GM23248 (cell line): ENCODE measurements around the gene CNGB1. TPM values are rescaled to one million over a fixed set of nuclear protein-coding genes. Genes with fewer than 3 reads are reported as not detected.
"Not testable (repeated sequence)": the region's sequence is repeated elsewhere in the genome, so short reads cannot be mapped to it uniquely, and the experiment has no call there.

ENCODE experiments used
- DNase-seq: peaks from one replicate; pipeline ENCODE4 v3.0.0-alpha.2; 2015
- H2AFZ ChIP-seq: fragments of 200-600 bp; sonication (generic); 2 replicates; pipeline ENCODE4 v1.6.1; 2016; ENCODE audit warnings: antibody characterized with exemption
- H3F3A ChIP-seq: fragments of 200-600 bp; sonication (generic); 2 replicates; pipeline ENCODE4 v1.6.1; 2016; ENCODE audit warnings: mild to moderate bottlenecking, antibody characterized with exemption, mixed run types; ENCODE audit not compliant: insufficient read depth
- H3K27ac ChIP-seq: fragments of 200-600 bp; sonication (generic); 2 replicates; pipeline ENCODE4 v1.5.1; 2016; ENCODE audit warnings: mild to moderate bottlenecking
- H3K27me3 ChIP-seq: fragments of 200-600 bp; sonication (generic); replicated peaks from 2 replicates; pipeline ENCODE4 v1.6.1; 2016; ENCODE audit warnings: mild to moderate bottlenecking; ENCODE audit not compliant: insufficient read depth
- H3K36me3 ChIP-seq: fragments of 200-600 bp; sonication (generic); 2 replicates; pipeline ENCODE4 v1.6.1; 2016; ENCODE audit warnings: low read depth, mild to moderate bottlenecking
- H3K4me1 ChIP-seq: fragments of 200-600 bp; sonication (generic); 2 replicates; pipeline ENCODE4 v1.6.1; 2016; ENCODE audit warnings: mild to moderate bottlenecking; ENCODE audit not compliant: insufficient read depth
- H3K4me2 ChIP-seq: fragments of 200-600 bp; sonication (generic); one replicate; pipeline ENCODE4 v1.6.1; 2016; ENCODE audit warnings: mild to moderate bottlenecking; ENCODE audit not compliant: unreplicated experiment
- H3K4me3 ChIP-seq: fragments of 200-600 bp; sonication (generic); 2 replicates; pipeline ENCODE4 v1.5.1; 2016; ENCODE audit warnings: mild to moderate bottlenecking
- H3K79me2 ChIP-seq: fragments of 200-600 bp; sonication (generic); 2 replicates; pipeline ENCODE4 v1.6.1; 2016; ENCODE audit warnings: mild to moderate bottlenecking; ENCODE audit not compliant: insufficient read depth
- H3K9ac ChIP-seq: fragments of 200-600 bp; sonication (generic); 2 replicates; pipeline ENCODE4 v1.6.1; 2016; ENCODE audit warnings: mild to moderate bottlenecking
- H3K9me2 ChIP-seq: fragments of 200-600 bp; sonication (generic); 2 replicates; pipeline ENCODE4 v1.6.1; 2016; ENCODE audit warnings: mixed run types, mild to moderate bottlenecking, moderate library complexity; ENCODE audit not compliant: insufficient read depth
- H3K9me3 ChIP-seq: fragments of 200-600 bp; sonication (generic); one replicate; pipeline ENCODE4 v1.6.1; 2017; ENCODE audit warnings: low read depth
- H4K20me1 ChIP-seq: fragments of 200-600 bp; sonication (generic); 2 replicates; pipeline ENCODE4 v1.6.0; 2016; ENCODE audit not compliant: insufficient read depth
- EZH2 ChIP-seq: fragments of 200-600 bp; sonication (generic); IDR thresholded peaks from 2 replicates; pipeline ENCODE4 v1.6.1; 2018; ENCODE audit warnings: antibody characterized with exemption, mild to moderate bottlenecking; ENCODE audit not compliant: insufficient read depth, poor library complexity, severe bottlenecking
- EZH2phosphoT487 ChIP-seq: fragments of 200-600 bp; sonication (generic); IDR thresholded peaks from 2 replicates; pipeline ENCODE4 v1.6.1; 2018; ENCODE audit warnings: antibody characterized with exemption, moderate library complexity, mild to moderate bottlenecking, low read depth; ENCODE audit not compliant: insufficient read depth
- WGBS, 2 experiments: methylation state at CpG; one replicate each; pipeline ENCODE4 v1.1.6; 2015 to 2017; ENCODE audit warnings: low lambda C conversion rate in 2 of 2, low coverage in 1 of 2; ENCODE audit errors: missing lambda C conversion rate in 2 of 2; 5-methylcytosine and 5-hydroxymethylcytosine counted together
- in situ Hi-C: fragments of 300-500 bp; cut with MboI; formaldehyde crosslinking; loops from 2 replicates; pipeline ENCODE4 v1.15.0; 2020
- polyA plus RNA-seq: library from polyadenylated mRNA; unstranded; fragments of >200 nt; fragmentation: Nextera tagmentation; extraction: Ambion mirVana; gene quantifications from 2 replicates; pipeline ENCODE4 v1.2.1, GENCODE V29; 2016
- total RNA-seq: library from RNA; depleted of rRNA; stranded (reverse); fragments of >200 nt; shearing (Covaris generic); gene quantifications from 2 replicates; pipeline ENCODE4 v1.2.3, GENCODE V29; 2014

CNGB1 gene
- total and polyA plus RNA-seq, 2 experiments from 2014 or later: not detected

- Histone ChIP-seq H3K27ac (no peak overlapping the region), H3F3A (0 out of 2 replicates have a peak, but pooled peaks cover 7% of the 10 kb centered on the region), H3K9ac (no peak overlapping the region), H3K79me2 (no peaks in the 10 kb centered on the region), H3K4me1 (peaks cover 9% of the 10 kb centered on the region; the same call in 1 of the 2 replicates), H3K9me2 (no peaks in the 10 kb centered on the region), H2AFZ (no peak overlapping the region; the same call in 1 of the 2 replicates), H3K9me3 (no peaks in the 10 kb centered on the region), H4K20me1 (no peaks in the 10 kb centered on the region), H3K4me2 (peak overlapping the region; percentile 63), H3K4me3 (no peak overlapping the region), H3K36me3 (no peaks in the 10 kb centered on the region), H3K27me3 (no peaks in the 10 kb centered on the region)
- 1 to 5% methylated on average over 5 of the region's 5 CpGs for WGBS, 2 experiments
- in situ Hi-C loops: no loop called here
- peak; percentile 88 for DNase-seq
- TF ChIP-seq EZH2phosphoT487 (no peak), EZH2 (no peak)
Observed at GRCh38 chr16:57863434-57864160, 107.3 kb downstream of the CNGB1 start.

GRCh38 chr16:57862698-57863433, 108.1 kb downstream of the CNGB1 start:
- H4K20me1 ChIP-seq: no peaks in the 10 kb centered on the region
- in situ Hi-C loops: no loop called here
- no peak overlapping the region for H3K9ac ChIP-seq
- peak overlapping the region; percentile 63 for H3K4me2 ChIP-seq
- H3K9me2 ChIP-seq: no peaks in the 10 kb centered on the region
- 74 to 75% methylated on average over 9 of the region's 9 CpGs for WGBS, 2 experiments
- H3K79me2 ChIP-seq: no peaks in the 10 kb centered on the region
- peaks cover 9% of the 10 kb centered on the region; the same call in 1 of the 2 replicates for H3K4me1 ChIP-seq
- no peaks in the 10 kb centered on the region for H3K9me3 ChIP-seq
- no peak overlapping the region; the same call in 1 of the 2 replicates for H2AFZ ChIP-seq
- no peaks in the 10 kb centered on the region for H3K36me3 ChIP-seq
- 0 out of 2 replicates have a peak, but pooled peaks cover 7% of the 10 kb centered on the region for H3F3A ChIP-seq
- no peaks in the 10 kb centered on the region for H3K27me3 ChIP-seq
- no peak for DNase-seq
- no peak overlapping the region for H3K4me3 ChIP-seq
- H3K27ac ChIP-seq: no peak overlapping the region
- TF ChIP-seq EZH2phosphoT487 (no peak), EZH2 (no peak)

GRCh38 chr16:57859331-57859730, 111.6 kb downstream of the CNGB1 start:
- Histone ChIP-seq H3K4me1 (peaks cover 9% of the 10 kb centered on the region; the same call in 1 of the 2 replicates), H2AFZ (no peak overlapping the region), H3K9me3 (no peaks in the 10 kb centered on the region), H3K36me3 (no peaks in the 10 kb centered on the region), H3K4me2 (no peak overlapping the region), H3K9ac (no peak overlapping the region), H3F3A (0 out of 2 replicates have a peak, but pooled peaks cover 7% of the 10 kb centered on the region), H3K27ac (no peak overlapping the region), H3K79me2 (no peaks in the 10 kb centered on the region), H3K27me3 (no peaks in the 10 kb centered on the region; the same call in 1 of the 2 replicates), H4K20me1 (no peaks in the 10 kb centered on the region), H3K9me2 (no peaks in the 10 kb centered on the region), H3K4me3 (no peak overlapping the region)
- in situ Hi-C loops: no loop called here
- 39 to 53% methylated on average over 5 of the region's 5 CpGs for WGBS, 2 experiments
- DNase-seq: peak; percentile 22
- TF ChIP-seq EZH2phosphoT487: no peak

- Histone ChIP-seq H3K79me2 (no peaks in the 10 kb centered on the region), H3K4me1 (peaks cover 6% of the 10 kb centered on the region; the same call in 1 of the 2 replicates), H3K9ac (no peak overlapping the region), H3K4me2 (no peak overlapping the region), H3K36me3 (no peaks in the 10 kb centered on the region), H3K4me3 (no peak overlapping the region), H3K9me3 (no peaks in the 10 kb centered on the region), H3F3A (0 out of 2 replicates have a peak, but pooled peaks cover 7% of the 10 kb centered on the region), H3K27ac (no peak overlapping the region), H2AFZ (no peak overlapping the region), H3K9me2 (no peaks in the 10 kb centered on the region), H4K20me1 (no peaks in the 10 kb centered on the region), H3K27me3 (no peaks in the 10 kb centered on the region; the same call in 1 of the 2 replicates)
- TF ChIP-seq EZH2 (no peak), EZH2phosphoT487 (no peak)
- DNase-seq: no peak
- in situ Hi-C loops: no loop called here
- WGBS, 2 experiments: 35 to 38% methylated on average over 8 of the region's 8 CpGs
Observed at GRCh38 chr16:57858635-57859034, 112.3 kb downstream of the CNGB1 start.

- H3F3A ChIP-seq, H3K9me3 ChIP-seq, H3K36me3 ChIP-seq, H3K4me1 ChIP-seq, DNase-seq, H3K9ac ChIP-seq, in situ Hi-C loops, H3K4me2 ChIP-seq, H3K4me3 ChIP-seq, H4K20me1 ChIP-seq, H3K9me2 ChIP-seq, H3K79me2 ChIP-seq, H3K27ac ChIP-seq, H3K27me3 ChIP-seq, H2AFZ ChIP-seq: not testable (repeated sequence)
- WGBS, 2 experiments: 89 to 94% methylated on average over 10 of the region's 10 CpGs
Observed at GRCh38 chr16:57857991-57858390, 112.9 kb downstream of the CNGB1 start.
